ENCODE data around the gene MNAT1.

MNAT1 gene

GRCh38 chr14:60734465-60735242 is at the start of gene MNAT1:
TSS of gene MNAT1 (plus strand) at chr14:60734761. CDS start at chr14:60734863, 102 bp downstream.
- H3K9me3 Mint-ChIP-seq: peaks cover 19% of the 10 kb centered on the region
- H3K4me1 Mint-ChIP-seq: peaks cover 28% of the 10 kb centered on the region
- no peak for TF ChIP-seq CTCF (IDR thresholded peaks at IDR 0.05)
- no peaks in the 10 kb centered on the region for H3K27me3 Mint-ChIP-seq (ENCODE audit: low read depth, poor library complexity)
- DNase-seq: peak; percentile 79
- peaks cover 24% of the 10 kb centered on the region for H3K36me3 Mint-ChIP-seq (ENCODE audit: low read depth)
- peak within 1 kb of the TSS; percentile 98 for H3K27ac Mint-ChIP-seq
- H3K4me3 Mint-ChIP-seq: peak within 1 kb of the TSS; percentile 99

- peaks cover 16% of the 10 kb centered on the region for H3K4me1 Mint-ChIP-seq
- H3K27me3 Mint-ChIP-seq (ENCODE audit: low read depth, poor library complexity): no peaks in the 10 kb centered on the region
- H3K9me3 Mint-ChIP-seq: peaks cover 15% of the 10 kb centered on the region
- H3K36me3 Mint-ChIP-seq (ENCODE audit: low read depth): peaks cover 5% of the 10 kb centered on the region
- H3K27ac Mint-ChIP-seq: no peak overlapping the region
- no peak for DNase-seq
- no peak for TF ChIP-seq CTCF (IDR thresholded peaks at IDR 0.05)
- no peak overlapping the region for H3K4me3 Mint-ChIP-seq
Observed at GRCh38 chr14:60686865-60687264, 47.7 kb upstream of the MNAT1 start.

- no peak for DNase-seq
- no peaks in the 10 kb centered on the region for H3K36me3 Mint-ChIP-seq (ENCODE audit: low read depth)
- H3K4me3 Mint-ChIP-seq: no peak overlapping the region
- H3K27ac Mint-ChIP-seq: no peak overlapping the region
- H3K27me3 Mint-ChIP-seq (ENCODE audit: low read depth, poor library complexity): peaks cover 2% of the 10 kb centered on the region
- peaks cover 13% of the 10 kb centered on the region for H3K4me1 Mint-ChIP-seq
- peaks cover 4% of the 10 kb centered on the region for H3K9me3 Mint-ChIP-seq
- TF ChIP-seq CTCF (IDR thresholded peaks at IDR 0.05): no peak
Observed at GRCh38 chr14:60691383-60692113, 43.0 kb upstream of the MNAT1 start.

- H3K27ac Mint-ChIP-seq: no peak overlapping the region
- no peak for TF ChIP-seq CTCF (IDR thresholded peaks at IDR 0.05)
- H3K4me1 Mint-ChIP-seq: no peaks in the 10 kb centered on the region
- peaks cover 35% of the 10 kb centered on the region for H3K9me3 Mint-ChIP-seq
- DNase-seq: no peak
- H3K36me3 Mint-ChIP-seq (ENCODE audit: low read depth): peaks cover 14% of the 10 kb centered on the region
- no peak overlapping the region for H3K4me3 Mint-ChIP-seq
- H3K27me3 Mint-ChIP-seq (ENCODE audit: low read depth, poor library complexity): peaks cover 2% of the 10 kb centered on the region
Observed at GRCh38 chr14:60695327-60695726, 39.2 kb upstream of the MNAT1 start.

- TF ChIP-seq CTCF (IDR thresholded peaks at IDR 0.05): no peak
- no peak overlapping the region for H3K27ac Mint-ChIP-seq
- H3K9me3 Mint-ChIP-seq: peaks cover 62% of the 10 kb centered on the region
- peaks cover 30% of the 10 kb centered on the region for H3K36me3 Mint-ChIP-seq (ENCODE audit: low read depth)
- no peak overlapping the region for H3K4me3 Mint-ChIP-seq
- H3K27me3 Mint-ChIP-seq (ENCODE audit: low read depth, poor library complexity): peaks cover 4% of the 10 kb centered on the region
- peaks cover 6% of the 10 kb centered on the region for H3K4me1 Mint-ChIP-seq
- no peak for DNase-seq
Observed at GRCh38 chr14:60700598-60700997, 34.0 kb upstream of the MNAT1 start.
